GM12891 (cell line): ENCODE data around the gene ABLIM2.

ENCODE experiments used
- POLR2A ChIP-seq: IDR thresholded peaks from 2 replicates; pipeline ENCODE4 v1.6.1; 2011; ENCODE audit warnings: low read depth, low read length, control low read depth
- POLR2AphosphoS5 ChIP-seq: IDR thresholded peaks from 2 replicates; pipeline ENCODE4 v1.6.1; 2011; ENCODE audit warnings: low read depth, low read length, control low read depth
- POU2F2 ChIP-seq: IDR thresholded peaks from 2 replicates; pipeline ENCODE4 v1.6.1; 2011; ENCODE audit warnings: low read depth, mild to moderate bottlenecking, control low read depth, low read length, moderate library complexity
- SPI1 ChIP-seq: IDR thresholded peaks from 2 replicates; pipeline ENCODE4 v1.6.1; 2011; ENCODE audit warnings: low read depth, low read length, control low read depth
- TAF1 ChIP-seq: IDR thresholded peaks from 2 replicates; pipeline ENCODE4 v1.6.1; 2011; ENCODE audit warnings: low read depth, low read length, control low read depth

DNA sequence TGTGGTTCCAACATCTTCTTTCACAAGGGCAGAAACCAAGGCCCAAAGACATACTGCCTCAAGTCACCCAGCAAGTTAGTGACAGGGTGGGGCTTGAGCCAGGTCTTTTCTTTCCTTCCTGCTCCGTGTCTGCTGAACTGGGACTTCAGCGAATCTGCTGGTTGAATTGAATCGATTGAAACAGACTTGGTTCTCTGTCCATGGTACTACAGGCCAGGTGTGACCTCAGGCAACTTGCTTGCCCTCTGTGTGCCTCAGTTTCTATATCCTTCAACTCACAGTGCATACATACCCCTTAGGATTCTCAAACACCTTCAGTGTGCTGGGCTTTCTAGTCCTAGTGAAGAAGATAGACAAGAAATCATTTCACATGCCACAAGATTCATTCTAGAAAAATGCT lies 2.0 kb upstream of the ABLIM2 start:
- TF ChIP-seq POLR2AphosphoS5 (no peak), POLR2A (no peak), POU2F2 (no peak), TAF1 (no peak), SPI1 (no peak)
